Thoracic aorta (tissue), 2 donors: ENCODE results near the gene ABCC11. TPM values are rescaled to one million over a fixed set of nuclear protein-coding genes. Genes with fewer than 3 reads are reported as not detected.
A peak's percentile ranks its signal among the peaks of the same experiment; 100 is the strongest.
"Not testable (repeated sequence)": the region's sequence is repeated elsewhere in the genome, so short reads cannot be mapped to it uniquely, and the experiment has no call there.

Experiments
- ATAC-seq: fragments of 150-250 bp; one replicate; pipeline ENCODE4 v1.8.0; 2017; ENCODE audit warnings: low read depth; ENCODE audit not compliant: insufficient number of reproducible peaks, low FRiP score
- DNase-seq: peaks from one replicate; pipeline ENCODE4 v3.0.0-alpha.2; 2020; ENCODE audit warnings: low spot score
- H3K27ac ChIP-seq, 2 donors: fragments of 200-600 bp; sonication (generic); 1 replicate in 1 of 2; 2 replicates in 1 of 2; pipeline ENCODE4 v1.5.1; 2016; ENCODE audit warnings: mild to moderate bottlenecking in 2 of 2, moderate library complexity in 2 of 2
- H3K27me3 ChIP-seq: fragments of 200-600 bp; sonication (generic); replicated peaks from 2 replicates; pipeline ENCODE4 v1.6.0; 2016; ENCODE audit warnings: mild to moderate bottlenecking; ENCODE audit not compliant: insufficient read depth
- H3K36me3 ChIP-seq: fragments of 200-600 bp; sonication (generic); one replicate; pipeline ENCODE4 v1.5.1; 2016
- H3K4me1 ChIP-seq, 2 donors: fragments of 200-600 bp; sonication (generic); 1 replicate in 1 of 2; 2 replicates in 1 of 2; pipeline versions ENCODE4 v1.5.1 to v1.6.0; 2016; ENCODE audit warnings: low read depth in 2 of 2, mild to moderate bottlenecking in 1 of 2; ENCODE audit not compliant: control insufficient read depth in 1 of 2
- H3K4me3 ChIP-seq: fragments of 200-600 bp; sonication (generic); 2 replicates; pipeline ENCODE4 v1.5.1; 2016; ENCODE audit warnings: mild to moderate bottlenecking
- H3K9me3 ChIP-seq: fragments of 200-600 bp; sonication (generic); 2 replicates; pipeline ENCODE4 v1.5.1; 2016
- CTCF ChIP-seq: fragments of 200-600 bp; sonication (generic); IDR thresholded peaks from one replicate; pipeline ENCODE4 v1.5.1; 2019; ENCODE audit warnings: antibody characterized with exemption
- total RNA-seq, 2 donors: library from RNA; depleted of rRNA; stranded (reverse); fragments of >200 nt; gene quantifications; one replicate each; pipeline versions ENCODE4 v1.1.0 to v1.2.3, GENCODE V29; 2016

Gene ABCC11
- total RNA-seq, 2 donors from 2014 or later: not detected

GRCh38 chr16:48168075-48168474 is 79.3 kb downstream of the ABCC11 start:
- H3K27me3 ChIP-seq: no peaks in the 10 kb centered on the region

GRCh38 chr16:48166617-48167016 is 80.7 kb downstream of the ABCC11 start:
- not testable (repeated sequence) for H3K27ac ChIP-seq, DNase-seq, H3K36me3 ChIP-seq, H3K4me3 ChIP-seq, H3K4me1 ChIP-seq, ATAC-seq, H3K9me3 ChIP-seq, H3K27me3 ChIP-seq

More at GRCh38 chr16:48168075-48168474, 79.3 kb downstream of the ABCC11 start:
- DNase-seq: no peak
- H3K36me3 ChIP-seq: no peaks in the 10 kb centered on the region
- H3K9me3 ChIP-seq: no peaks in the 10 kb centered on the region
- no peak overlapping the region for H3K27ac ChIP-seq
- no peak for ATAC-seq
- H3K4me1 ChIP-seq: no peaks in the 10 kb centered on the region
- TF ChIP-seq CTCF: no peak
- no peak overlapping the region for H3K4me3 ChIP-seq

GRCh38 chr16:48165961-48166578 is 81.3 kb downstream of the ABCC11 start:
- no peaks in the 10 kb centered on the region for H3K36me3 ChIP-seq

GRCh38 chr16:48164907-48165715 is 82.2 kb downstream of the ABCC11 start:
- Histone ChIP-seq H3K9me3 (no peaks in the 10 kb centered on the region), H3K4me3 (no peak overlapping the region), H3K36me3 (no peaks in the 10 kb centered on the region), H3K27me3 (no peaks in the 10 kb centered on the region), H3K4me1 (no peaks in the 10 kb centered on the region), H3K27ac (no peak overlapping the region)
- DNase-seq (peak; percentile 24), ATAC-seq (peak; percentile 77)
- peak; percentile 70 for TF ChIP-seq CTCF

More at GRCh38 chr16:48165961-48166578, 81.3 kb downstream of the ABCC11 start:
- no peaks in the 10 kb centered on the region for H3K4me1 ChIP-seq
- no peak overlapping the region for H3K27ac ChIP-seq
- no peaks in the 10 kb centered on the region for H3K27me3 ChIP-seq
- DNase-seq (no peak), ATAC-seq (no peak)
- H3K9me3 ChIP-seq: no peaks in the 10 kb centered on the region
- no peak for TF ChIP-seq CTCF
- H3K4me3 ChIP-seq: no peak overlapping the region

GRCh38 chr16:48162839-48163410 is 84.4 kb downstream of the ABCC11 start:
- TF ChIP-seq CTCF: no peak
- Histone ChIP-seq H3K9me3 (no peaks in the 10 kb centered on the region), H3K27ac (no peak overlapping the region)

More at GRCh38 chr16:48162839-48163410, 84.4 kb downstream of the ABCC11 start:
- no peak for ATAC-seq
- no peaks in the 10 kb centered on the region for H3K36me3 ChIP-seq
- no peak overlapping the region for H3K4me3 ChIP-seq
- DNase-seq: no peak
- no peaks in the 10 kb centered on the region for H3K4me1 ChIP-seq
- H3K27me3 ChIP-seq: no peaks in the 10 kb centered on the region
